ENCODE measurements around the gene EDN2.

EDN2 gene

GRCh38 chr1:41532206-41532975 is 47.9 kb upstream of the EDN2 start:
- TF ChIP-seq EZH2phosphoT487 (conservative IDR thresholded peaks at IDR 0.05; ENCODE audit: low read length) = no peak
- TF ChIP-seq, protein P1, sequence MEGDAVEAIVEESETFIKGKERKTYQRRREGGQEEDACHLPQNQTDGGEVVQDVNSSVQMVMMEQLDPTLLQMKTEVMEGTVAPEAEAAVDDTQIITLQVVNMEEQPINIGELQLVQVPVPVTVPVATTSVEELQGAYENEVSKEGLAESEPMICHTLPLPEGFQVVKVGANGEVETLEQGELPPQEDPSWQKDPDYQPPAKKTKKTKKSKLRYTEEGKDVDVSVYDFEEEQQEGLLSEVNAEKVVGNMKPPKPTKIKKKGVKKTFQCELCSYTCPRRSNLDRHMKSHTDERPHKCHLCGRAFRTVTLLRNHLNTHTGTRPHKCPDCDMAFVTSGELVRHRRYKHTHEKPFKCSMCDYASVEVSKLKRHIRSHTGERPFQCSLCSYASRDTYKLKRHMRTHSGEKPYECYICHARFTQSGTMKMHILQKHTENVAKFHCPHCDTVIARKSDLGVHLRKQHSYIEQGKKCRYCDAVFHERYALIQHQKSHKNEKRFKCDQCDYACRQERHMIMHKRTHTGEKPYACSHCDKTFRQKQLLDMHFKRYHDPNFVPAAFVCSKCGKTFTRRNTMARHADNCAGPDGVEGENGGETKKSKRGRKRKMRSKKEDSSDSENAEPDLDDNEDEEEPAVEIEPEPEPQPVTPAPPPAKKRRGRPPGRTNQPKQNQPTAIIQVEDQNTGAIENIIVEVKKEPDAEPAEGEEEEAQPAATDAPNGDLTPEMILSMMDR (IDR thresholded peaks at IDR 0.05; ENCODE audit: insufficient read depth, low read length, poor library complexity, severe bottlenecking) = no peak
- H3K4me3 ChIP-seq (ENCODE audit: insufficient read depth, low read length, poor library complexity, severe bottlenecking) = no peak overlapping the region
- no peaks in the 10 kb centered on the region for H3K36me3 ChIP-seq (ENCODE audit: low read length)
- H3K4me2 ChIP-seq (ENCODE audit: low read depth, low read length, poor library complexity, severe bottlenecking) = no peak overlapping the region
- no peaks in the 10 kb centered on the region for H4K20me1 ChIP-seq (ENCODE audit: low read depth, low read length)
- no peak overlapping the region for H2AFZ ChIP-seq (ENCODE audit: low read depth, low read length, severe bottlenecking)
- H3K9me2 ChIP-seq (replicated peaks; ENCODE audit: insufficient read depth, low read length) = no peaks in the 10 kb centered on the region
- no peaks in the 10 kb centered on the region for H3K9me3 ChIP-seq (ENCODE audit: insufficient read depth, low read length)
- no peak overlapping the region for H3K27ac ChIP-seq (ENCODE audit: low read depth, low read length)
- H3F3A ChIP-seq (ENCODE audit: insufficient read depth) = 0 out of 2 replicates have a peak, but pooled peaks cover under 1% of the 10 kb centered on the region
- no peaks in the 10 kb centered on the region for H3K79me2 ChIP-seq (ENCODE audit: insufficient read depth, low read length)
- H3K27me3 ChIP-seq (ENCODE audit: low read length) = no peaks in the 10 kb centered on the region
- no peak overlapping the region for H3K9ac ChIP-seq (ENCODE audit: low read length)

- H2AFZ ChIP-seq (ENCODE audit: low read depth, low read length, severe bottlenecking) = no peak overlapping the region
Measured at GRCh38 chr1:41530411-41530810, 45.9 kb upstream of the EDN2 start.

GRCh38 chr1:41529621-41530395 is 45.3 kb upstream of the EDN2 start:
- Histone ChIP-seq H3K9ac (ENCODE audit: low read length) (no peak overlapping the region), H4K20me1 (ENCODE audit: low read depth, low read length) (no peaks in the 10 kb centered on the region), H3K9me3 (ENCODE audit: insufficient read depth, low read length) (no peaks in the 10 kb centered on the region), H3K79me2 (ENCODE audit: insufficient read depth, low read length) (no peaks in the 10 kb centered on the region), H3K27ac (ENCODE audit: low read depth, low read length) (no peak overlapping the region), H3K4me3 (ENCODE audit: insufficient read depth, low read length, poor library complexity, severe bottlenecking) (no peak overlapping the region), H3K36me3 (ENCODE audit: low read length) (no peaks in the 10 kb centered on the region), H3F3A (ENCODE audit: insufficient read depth) (no peaks in the 10 kb centered on the region), H2AFZ (ENCODE audit: low read depth, low read length, severe bottlenecking) (no peak overlapping the region), H3K4me2 (ENCODE audit: low read depth, low read length, poor library complexity, severe bottlenecking) (no peak overlapping the region), H3K27me3 (ENCODE audit: low read length) (no peaks in the 10 kb centered on the region), H3K9me2 (replicated peaks; ENCODE audit: insufficient read depth, low read length) (no peaks in the 10 kb centered on the region)
- TF ChIP-seq, protein P1 (IDR thresholded peaks at IDR 0.05; ENCODE audit: insufficient read depth, low read length, poor library complexity, severe bottlenecking) = no peak
- no peak for TF ChIP-seq EZH2phosphoT487 (conservative IDR thresholded peaks at IDR 0.05; ENCODE audit: low read length)

More at GRCh38 chr1:41530411-41530810, 45.9 kb upstream of the EDN2 start:
- Histone ChIP-seq H4K20me1 (ENCODE audit: low read depth, low read length) (no peaks in the 10 kb centered on the region), H3K36me3 (ENCODE audit: low read length) (no peaks in the 10 kb centered on the region), H3K9me3 (ENCODE audit: insufficient read depth, low read length) (no peaks in the 10 kb centered on the region), H3K4me2 (ENCODE audit: low read depth, low read length, poor library complexity, severe bottlenecking) (no peak overlapping the region), H3K79me2 (ENCODE audit: insufficient read depth, low read length) (no peaks in the 10 kb centered on the region), H3K27ac (ENCODE audit: low read depth, low read length) (no peak overlapping the region), H3F3A (ENCODE audit: insufficient read depth) (no peaks in the 10 kb centered on the region), H3K4me3 (ENCODE audit: insufficient read depth, low read length, poor library complexity, severe bottlenecking) (no peak overlapping the region), H3K27me3 (ENCODE audit: low read length) (no peaks in the 10 kb centered on the region), H3K9me2 (replicated peaks; ENCODE audit: insufficient read depth, low read length) (no peaks in the 10 kb centered on the region), H3K9ac (ENCODE audit: low read length) (no peak overlapping the region)
- TF ChIP-seq, protein P1 (IDR thresholded peaks at IDR 0.05; ENCODE audit: insufficient read depth, low read length, poor library complexity, severe bottlenecking) = no peak
- TF ChIP-seq EZH2phosphoT487 (conservative IDR thresholded peaks at IDR 0.05; ENCODE audit: low read length) = no peak
